HG02884 (cell line): ENCODE results near the gene NEGR1.

ENCODE experiments used
- ATAC-seq: cut with Tn5 transposase; IDR thresholded peaks from one replicate; pipeline ENCODE4 v1.9.1; 2021; ENCODE audit warnings: mild to moderate bottlenecking, moderate library complexity; ENCODE audit not compliant: unreplicated experiment

Gene NEGR1

DNA sequence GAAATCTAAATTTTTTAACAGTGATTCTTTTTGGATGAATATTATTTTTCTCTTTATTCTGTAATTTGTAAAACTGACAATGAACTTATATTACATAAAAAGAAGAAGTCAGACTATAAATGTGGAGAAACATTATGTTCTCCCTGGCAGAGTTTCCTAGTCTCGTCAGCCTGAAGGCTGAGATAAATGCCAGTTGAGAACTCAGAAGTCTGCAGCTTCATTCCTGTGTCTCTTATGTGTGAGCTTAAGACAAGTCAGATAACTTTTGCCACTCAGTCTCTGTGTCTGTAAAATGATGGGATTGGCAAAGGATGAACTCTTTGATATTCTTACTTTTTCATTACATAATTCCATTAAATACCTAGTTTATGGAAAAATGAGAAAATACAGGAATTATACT is 632.7 kb downstream of the NEGR1 start:
- no peak for ATAC-seq

DNA sequence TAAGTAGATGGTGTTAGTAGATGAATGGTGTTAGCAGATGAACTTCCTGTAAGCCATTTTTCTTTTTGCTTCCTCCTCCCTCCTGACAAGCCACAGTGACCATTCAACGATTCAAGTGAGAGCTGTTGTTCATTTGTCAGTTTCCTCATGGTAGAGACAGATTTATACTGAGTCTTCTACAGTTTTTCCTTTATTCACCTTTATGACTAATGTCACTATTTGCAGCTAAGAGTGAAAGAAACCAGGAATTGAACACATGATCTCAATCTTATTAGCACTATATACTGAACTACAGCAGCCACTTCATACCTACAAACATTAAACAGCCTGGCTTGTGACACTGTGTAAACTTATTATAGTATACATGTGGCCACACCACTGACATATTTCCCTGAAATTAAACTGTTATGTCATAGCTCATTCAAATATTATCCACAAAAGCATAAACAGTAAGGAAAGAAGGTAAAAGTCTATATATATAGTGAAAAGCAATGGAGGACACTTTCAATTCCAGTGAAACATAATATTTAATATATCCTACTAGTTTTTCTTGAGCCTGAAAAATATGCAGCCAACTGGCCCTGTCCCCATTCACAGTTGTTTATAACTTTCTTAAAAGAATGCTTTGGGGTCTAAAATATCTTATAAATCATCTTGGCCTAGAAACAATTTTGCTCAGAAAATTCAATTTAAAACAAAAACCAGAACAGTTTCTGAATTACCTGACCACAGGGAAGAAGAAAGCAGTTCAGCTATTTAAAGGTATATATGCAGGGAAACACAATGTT is 634.6 kb downstream of the NEGR1 start:
- no peak for ATAC-seq

DNA sequence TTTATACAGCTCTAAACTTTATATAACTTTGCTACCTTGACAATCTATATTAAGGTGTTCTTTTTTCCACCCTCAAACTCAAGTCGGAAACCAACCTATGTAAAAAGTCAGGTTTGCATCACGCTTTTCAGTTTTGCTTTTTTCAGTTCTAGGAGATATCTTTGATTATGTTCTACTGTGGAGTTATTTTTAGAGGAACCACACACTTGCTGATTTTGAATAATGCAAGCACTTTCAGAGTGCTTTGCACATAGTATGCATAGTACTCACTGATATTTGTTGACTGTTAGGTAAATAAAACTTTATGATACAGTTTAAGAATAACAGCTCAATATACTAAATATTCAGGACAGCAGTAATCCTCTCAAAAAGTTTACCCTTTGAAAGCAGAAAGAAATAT is 637.3 kb downstream of the NEGR1 start:
- ATAC-seq = no peak

DNA sequence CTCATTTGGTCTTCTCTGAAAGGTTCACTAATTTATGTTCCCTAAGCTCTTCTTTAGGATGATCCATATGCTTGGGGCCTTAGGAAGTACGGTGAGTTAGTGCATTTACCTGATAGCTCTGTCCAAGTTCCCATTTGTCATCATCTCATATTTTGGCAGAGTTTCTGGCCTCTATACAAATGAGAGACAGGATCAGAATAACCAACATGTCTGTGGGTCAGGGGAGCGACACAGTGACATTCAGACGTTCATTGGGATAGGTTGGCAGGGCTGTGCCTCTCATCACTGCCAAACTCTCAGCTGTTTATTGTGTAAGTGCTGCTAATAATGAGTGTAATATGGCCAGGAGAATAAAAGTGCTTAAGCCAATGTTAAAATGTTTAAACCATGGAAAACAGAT is 640.4 kb downstream of the NEGR1 start:
- ATAC-seq = no peak

DNA sequence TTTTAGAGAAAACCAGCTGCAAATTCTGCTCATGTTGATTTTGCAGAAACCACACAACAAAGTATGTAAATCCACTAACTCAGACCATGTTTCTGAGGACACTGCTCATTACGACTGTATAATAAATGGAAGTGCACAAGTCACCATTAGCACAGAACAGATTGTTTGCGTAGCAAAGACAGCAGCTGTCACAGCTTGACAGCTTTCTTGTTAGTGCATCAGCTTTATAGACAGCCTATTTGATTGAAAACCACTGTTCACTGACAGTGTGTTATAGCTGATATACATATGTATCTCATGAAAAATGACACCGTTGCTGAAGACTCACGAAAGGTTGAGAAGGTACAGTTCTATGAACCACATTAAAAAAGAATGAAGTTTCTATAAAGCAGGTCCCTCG is 641.3 kb downstream of the NEGR1 start:
- ATAC-seq = no peak

DNA sequence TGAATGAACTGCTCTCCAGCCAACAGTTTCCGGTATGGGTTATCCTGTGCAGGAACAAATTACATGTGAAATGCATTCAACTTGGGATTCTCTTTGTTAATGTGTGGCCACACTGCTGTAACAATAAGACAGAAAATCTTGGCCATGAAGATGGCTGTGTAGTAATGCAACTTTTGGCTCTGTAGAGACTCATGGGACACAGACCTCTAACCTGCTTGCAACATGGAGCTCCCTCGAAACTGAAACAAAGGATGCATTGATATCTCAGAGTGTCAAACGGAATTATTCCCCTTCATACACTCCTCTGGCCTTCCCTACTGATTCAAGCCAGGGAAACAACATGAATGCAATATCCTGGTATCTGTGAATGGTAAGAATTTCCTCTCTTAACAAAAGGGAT is 642.2 kb downstream of the NEGR1 start:
- no peak for ATAC-seq

DNA sequence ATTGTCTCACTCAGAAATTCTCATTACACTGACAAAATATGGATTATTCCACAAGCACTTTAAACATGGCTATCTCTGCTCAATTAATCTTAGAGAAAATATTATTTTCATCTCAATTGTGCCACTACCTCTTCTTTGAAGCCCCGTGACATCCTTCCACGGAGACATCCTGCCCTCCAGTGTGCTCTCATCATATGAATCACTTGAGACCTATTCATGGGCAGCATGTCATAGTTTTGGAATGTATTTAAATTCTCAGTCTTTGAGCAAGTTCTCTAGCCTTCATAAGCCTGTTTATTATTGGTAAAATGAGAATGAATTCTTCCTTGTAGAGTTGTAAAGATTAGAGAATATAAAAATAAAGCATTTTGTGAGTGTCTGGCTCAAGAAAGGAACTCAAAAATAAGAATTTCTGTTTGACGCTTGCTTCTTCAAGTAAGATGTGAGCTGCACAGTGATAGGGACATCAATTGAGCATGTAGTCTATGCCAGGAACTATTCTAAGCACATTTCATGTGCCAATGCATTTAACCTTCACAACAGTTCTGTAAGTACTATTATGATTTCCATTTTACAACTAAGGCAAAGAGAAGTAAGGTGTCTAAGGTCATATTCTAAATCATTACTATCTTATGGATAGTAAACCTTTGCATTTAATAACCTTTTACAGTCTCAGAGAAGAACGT is 644.1 kb downstream of the NEGR1 start:
- ATAC-seq = no peak

DNA sequence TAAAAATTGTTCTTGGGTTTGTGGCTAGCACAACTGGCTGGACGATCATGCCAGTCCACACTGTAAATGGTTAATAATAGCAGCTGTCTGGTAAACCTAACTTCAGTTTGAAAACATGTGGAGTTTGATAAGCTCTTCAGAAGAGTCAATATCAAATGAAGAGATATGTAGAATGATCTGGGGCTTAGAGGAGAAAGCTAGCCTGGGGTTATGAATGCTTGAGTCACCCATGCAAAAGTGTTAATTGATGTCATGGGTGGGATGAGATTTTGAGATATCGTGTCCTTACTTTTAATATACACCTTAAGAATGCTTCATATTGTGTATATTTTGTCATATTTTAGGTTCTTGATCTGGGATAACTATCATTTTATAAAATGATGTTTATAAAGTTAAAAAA is 646.8 kb downstream of the NEGR1 start:
- no peak for ATAC-seq

DNA sequence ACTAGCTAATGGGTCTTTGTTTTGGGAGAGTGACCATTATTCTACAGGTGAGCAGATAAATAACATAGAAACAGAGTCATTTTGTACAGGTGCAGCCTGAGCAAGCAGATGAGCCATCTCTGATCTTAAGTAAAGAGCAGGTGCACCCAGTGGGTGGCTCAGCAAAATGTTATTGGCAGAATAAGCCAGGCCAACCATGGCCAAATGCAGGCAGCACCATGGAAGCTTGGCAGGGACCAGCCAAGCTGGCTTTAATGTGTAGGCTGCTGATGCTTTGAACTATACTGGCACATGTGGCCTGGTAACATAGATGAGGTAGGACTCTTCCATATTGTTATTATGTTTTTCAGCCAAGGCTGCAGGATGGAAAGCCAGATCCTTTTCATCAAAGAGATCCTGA is 648.2 kb downstream of the NEGR1 start:
- ATAC-seq = no peak

DNA sequence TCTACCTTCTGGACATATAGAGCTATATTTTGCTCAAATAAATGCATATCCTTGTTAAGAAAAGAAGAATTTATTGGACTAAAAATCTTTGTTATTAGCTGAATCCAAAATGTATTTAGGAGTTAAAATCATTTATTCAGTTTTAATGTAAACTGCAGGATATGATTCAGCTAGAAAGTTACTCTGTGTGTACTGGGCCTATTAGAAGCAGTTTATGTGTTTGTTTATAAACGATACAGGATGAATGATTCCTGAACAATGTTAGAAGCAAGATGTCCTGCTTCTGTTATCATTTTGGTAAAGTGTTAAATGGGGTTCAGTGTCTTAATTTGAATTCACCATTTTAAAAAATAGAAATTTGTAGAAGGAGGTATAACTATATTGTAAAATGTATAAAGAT is 652.3 kb downstream of the NEGR1 start:
- no peak for ATAC-seq

DNA sequence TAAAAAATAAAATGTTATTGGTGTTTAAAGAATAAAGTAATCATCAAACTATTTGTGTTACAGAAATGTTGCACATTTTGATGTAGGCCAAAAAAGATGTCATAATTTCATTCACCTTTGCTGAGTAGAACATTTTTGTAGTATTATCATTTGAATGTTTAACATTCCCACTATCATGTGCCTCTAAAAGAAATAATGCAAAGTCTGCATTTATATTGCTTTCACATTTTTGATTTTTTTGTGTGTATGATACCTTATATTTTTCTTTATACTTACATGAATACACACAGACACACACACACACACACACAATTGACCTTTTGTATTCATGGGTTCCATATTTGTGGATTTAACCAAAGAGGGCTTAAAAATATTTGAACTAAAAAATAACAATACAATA is 657.3 kb downstream of the NEGR1 start:
- ATAC-seq = no peak

DNA sequence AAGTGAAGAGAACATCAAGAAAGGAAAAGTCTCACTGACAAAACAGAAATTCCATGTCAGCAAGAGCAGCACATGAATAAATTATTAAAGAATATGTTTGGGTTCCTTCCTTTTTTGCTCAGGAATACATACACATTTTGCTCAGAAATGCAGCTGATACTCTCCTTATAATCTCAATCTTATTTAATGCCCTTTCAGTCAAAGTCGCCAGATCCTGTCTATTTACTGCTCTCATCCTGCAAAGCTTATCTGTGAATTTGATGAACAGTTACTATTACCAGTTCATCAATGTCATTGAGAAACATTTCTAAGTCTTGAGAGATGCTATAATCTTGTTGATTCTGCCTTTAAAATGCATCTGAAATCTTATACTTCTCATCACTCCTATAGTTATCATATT is 658.5 kb downstream of the NEGR1 start:
- ATAC-seq = no peak

DNA sequence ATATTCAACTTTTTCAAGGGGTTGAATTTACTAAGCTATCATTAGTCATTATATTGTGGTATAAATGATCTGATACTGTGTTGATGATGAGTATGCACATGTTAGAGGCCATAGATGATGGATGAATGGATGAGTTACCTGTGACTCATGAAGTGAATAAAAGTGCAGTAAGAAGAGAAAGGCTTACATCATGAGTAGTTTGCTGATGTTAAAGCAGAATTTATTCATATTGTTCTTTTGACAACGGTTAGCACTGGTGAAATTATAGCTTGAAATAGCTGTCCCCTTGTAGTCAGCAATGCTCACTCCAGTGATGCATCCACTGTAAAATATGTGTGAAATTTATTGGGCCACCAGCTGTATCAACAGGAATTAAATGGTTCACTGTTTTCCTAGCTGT is 660.6 kb downstream of the NEGR1 start:
- no peak for ATAC-seq

DNA sequence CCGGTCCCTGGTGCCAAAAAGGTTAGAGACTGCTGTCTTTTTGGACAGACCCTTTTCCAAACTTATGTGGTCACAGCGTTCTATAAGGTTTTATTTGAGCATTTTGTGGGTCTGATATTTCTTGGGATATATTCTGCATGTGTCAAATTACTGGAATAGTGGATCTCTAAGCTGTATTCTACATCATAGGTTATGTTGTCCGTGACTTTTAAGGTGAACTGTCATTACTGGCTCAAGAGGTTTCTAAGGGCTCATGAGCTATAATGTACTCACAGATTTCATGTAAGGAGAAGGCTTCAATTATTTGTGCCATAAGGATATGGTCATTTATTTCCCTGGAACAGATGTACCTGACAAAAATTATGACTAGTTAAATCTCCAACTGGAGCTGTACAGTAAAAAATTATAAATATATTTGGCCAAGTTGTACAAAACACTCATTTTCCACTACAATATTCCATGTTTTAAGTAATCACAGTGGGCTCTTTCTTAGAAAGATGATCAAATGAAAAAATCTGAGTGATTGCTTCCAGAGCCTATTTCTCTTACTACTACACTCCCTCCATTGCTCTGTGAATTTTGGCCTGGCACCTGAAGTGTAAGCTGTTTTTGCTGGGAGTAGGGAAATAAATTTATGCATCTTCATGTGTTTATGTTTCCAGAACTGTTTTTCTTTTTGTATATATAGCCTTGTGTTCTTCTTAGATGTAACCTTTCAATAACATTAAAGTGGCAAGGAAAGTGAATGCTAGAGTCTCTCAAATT is 663.4 kb downstream of the NEGR1 start:
- ATAC-seq = no peak

DNA sequence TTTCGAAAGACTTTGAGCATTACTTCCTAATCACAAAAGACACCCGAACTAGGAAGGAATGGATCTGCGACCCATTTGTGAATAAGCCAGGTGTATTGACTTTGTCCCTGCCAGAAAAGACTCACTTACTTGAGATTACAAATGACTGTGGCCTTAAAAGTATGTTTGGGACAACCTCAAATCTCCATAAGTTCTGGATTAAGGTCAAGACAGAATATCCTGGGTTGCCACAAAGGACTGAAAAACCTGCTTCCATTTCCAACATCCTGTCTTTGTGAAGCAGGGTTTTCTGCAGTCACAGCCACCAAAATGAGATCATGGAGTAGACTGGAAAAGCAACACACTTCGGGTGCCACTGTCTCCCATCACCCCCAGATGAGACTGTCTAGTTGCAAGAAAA is 664.1 kb downstream of the NEGR1 start:
- no peak for ATAC-seq

DNA sequence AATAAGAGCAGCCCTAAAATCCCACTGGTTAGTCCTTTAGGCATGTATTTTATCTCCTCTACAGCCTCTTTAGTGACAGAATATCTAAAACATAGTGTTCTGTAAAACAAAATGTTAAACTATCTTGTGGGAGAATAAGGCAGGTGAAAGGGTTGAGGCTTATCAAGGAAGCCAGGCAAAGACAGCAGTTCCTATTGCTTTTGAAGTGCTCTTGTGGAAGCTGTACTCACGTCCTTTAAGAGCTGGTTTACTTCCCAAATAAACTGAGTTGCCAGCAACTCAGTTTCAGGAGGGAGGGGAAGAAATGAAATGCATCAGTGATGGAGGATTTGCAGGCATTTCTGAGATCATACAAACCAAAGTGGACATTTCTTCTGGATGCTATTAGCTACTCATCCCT is 671.9 kb downstream of the NEGR1 start:
- ATAC-seq = no peak

DNA sequence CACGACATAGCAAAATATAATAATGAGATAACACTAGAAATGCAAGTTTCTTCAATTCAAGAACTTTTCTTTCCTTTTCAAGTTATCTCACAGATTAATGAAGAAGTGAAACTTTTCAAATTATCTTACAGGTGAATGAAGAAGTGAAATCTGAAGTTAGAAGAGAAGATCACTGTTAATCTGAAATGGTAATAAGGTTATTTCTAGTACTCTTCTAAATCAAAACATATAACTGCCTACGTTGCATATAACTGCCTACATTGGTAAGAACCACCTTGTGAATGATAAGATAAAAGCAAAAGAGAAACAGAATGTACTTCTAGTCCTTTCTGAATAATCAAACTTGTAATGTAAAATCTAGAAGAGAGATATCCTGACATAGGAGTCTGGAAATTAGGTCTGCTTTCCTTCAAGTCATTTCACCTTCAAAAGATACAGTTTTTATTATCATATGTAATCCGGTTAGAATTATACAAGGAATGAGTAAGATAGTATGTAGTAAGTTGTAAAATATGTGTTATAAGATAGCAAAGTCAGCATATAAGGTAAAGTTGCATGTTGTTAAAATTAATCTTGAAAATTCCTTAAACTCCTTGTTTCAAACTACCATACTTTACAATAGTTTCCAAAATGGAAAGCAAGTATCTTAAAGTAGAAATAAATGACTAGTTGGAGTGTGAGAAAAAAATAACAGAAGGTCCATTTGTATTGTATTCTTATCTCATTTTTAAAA is 679.1 kb downstream of the NEGR1 start:
- no peak for ATAC-seq

DNA sequence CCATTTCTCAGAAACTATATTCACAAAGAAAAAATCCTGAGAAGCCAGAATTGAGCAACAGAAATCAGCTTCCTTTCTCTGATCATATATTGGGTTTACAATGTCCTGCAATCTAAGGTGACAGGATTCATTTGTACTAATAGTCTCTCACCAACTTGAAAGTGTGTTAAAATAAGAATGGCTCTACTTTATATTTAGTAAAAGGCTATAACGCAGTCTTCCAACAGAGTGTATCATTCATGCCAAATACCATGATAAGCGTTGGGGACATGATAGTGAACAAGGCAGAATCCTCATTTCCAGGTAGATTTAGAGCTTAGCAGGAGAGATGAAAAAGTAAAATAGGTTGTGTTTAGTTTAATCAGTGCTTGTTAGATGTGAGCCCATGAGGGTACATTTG is 682.3 kb downstream of the NEGR1 start:
- no peak for ATAC-seq

DNA sequence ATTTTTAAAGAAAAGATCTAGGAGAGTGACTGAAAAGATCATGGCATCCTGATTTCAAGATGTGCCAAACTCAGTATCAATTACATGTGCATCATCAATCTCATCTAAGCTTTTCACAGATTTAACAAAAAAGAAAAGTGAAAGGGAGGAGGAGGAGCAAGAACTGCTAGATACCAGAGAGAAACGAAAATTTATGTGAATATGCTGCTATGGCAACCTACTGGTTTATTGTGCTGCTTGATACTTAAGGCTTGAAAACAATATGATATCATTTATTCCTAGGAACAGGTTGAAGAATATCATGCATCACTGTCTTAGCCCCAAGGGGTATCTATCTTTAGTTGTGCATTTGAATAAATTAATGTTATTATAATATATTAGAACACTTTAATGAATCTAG is 683.0 kb downstream of the NEGR1 start:
- ATAC-seq = no peak

DNA sequence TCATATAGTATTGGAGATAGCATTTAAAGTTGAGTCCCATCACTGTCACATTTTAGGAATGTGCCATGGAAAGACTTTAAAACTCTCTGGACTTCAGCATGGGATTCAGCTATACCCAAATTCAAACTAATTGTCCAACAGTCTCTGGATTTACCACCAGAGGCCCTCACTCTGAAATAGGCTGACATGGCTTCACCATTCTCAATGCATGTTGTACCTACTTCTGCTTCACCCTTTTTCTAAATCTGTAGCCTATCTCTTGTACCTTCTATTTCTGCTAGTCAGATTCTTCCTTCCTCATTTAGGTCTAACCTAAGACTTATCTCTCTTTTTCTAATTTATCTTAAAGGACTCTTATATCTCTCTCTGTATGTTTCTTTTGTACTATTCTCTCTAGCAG is 688.8 kb downstream of the NEGR1 start:
- ATAC-seq = no peak

DNA sequence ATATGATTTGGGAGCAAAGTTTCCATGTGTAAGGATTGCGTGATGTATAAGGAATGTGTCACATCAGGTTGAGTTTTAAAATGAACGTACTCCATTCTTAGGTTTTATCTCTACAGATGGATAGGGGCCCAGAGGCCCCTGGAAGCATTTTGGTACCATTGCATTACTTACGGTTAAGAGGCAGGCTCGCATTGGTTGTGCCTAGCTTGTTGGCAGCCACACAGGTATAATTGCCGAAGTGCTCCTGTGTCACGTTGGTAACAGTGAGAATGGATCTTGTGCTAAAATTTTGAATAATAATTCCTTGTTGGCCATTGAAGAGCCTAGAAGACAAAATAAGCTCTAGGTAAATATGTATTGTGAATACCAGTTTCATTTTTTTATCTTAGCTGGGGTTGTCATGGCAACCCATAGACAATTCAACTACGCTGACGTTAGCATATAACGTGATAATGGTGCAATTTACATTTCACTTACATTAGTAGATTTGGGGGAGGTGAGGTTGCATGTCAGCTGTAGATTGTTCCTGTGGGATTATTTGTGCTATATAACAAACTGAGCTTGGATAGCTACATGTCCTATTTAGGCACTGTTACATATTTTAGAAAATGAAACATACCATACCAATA is 689.6 kb downstream of the NEGR1 start:
- ATAC-seq = no peak
